HL-60 (cell line): ENCODE data around the gene PWWP2B.

ENCODE experiments used
- DNase-seq, 2 experiments: peaks; one replicate each; pipeline ENCODE4 v3.0.0-alpha.2; 2010 to 2020; ENCODE audit warnings: low read depth in 1 of 2, low spot score in 1 of 2
- H3K27ac ChIP-seq: fragments of 250-450 bp; sonication (Bioruptor Pico); replicated peaks from 2 replicates; pipeline ENCODE4 v1.5.1; 2020; ENCODE audit warnings: mild to moderate bottlenecking, moderate library complexity
- H3K27me3 ChIP-seq: fragments of 250-450 bp; sonication (Bioruptor Pico); 2 replicates; pipeline ENCODE4 v1.5.1; 2021; ENCODE audit warnings: mild to moderate bottlenecking, moderate library complexity; ENCODE audit not compliant: insufficient read depth, poor library complexity, severe bottlenecking
- H3K4me3 ChIP-seq: replicated peaks from 2 replicates; pipeline ENCODE4 v1.5.1; 2011; ENCODE audit warnings: mild to moderate bottlenecking, control low read depth, low read length; ENCODE audit not compliant: insufficient read depth
- CTCF ChIP-seq: IDR thresholded peaks from one replicate; pipeline ENCODE4 v1.5.1; 2011; ENCODE audit warnings: low read length, control low read depth, inconsistent platforms; ENCODE audit not compliant: insufficient read depth
- GABPA ChIP-seq: IDR thresholded peaks from 2 replicates; pipeline ENCODE4 v1.6.1; 2012; ENCODE audit warnings: low read depth
- POLR2AphosphoS5 ChIP-seq: IDR thresholded peaks from 2 replicates; pipeline ENCODE4 v1.6.1; 2012; ENCODE audit warnings: low read depth
- REST ChIP-seq: IDR thresholded peaks from 2 replicates; pipeline ENCODE4 v1.6.1; 2012; ENCODE audit warnings: low read depth; ENCODE audit not compliant: insufficient replicate concordance
- SPI1 ChIP-seq: IDR thresholded peaks from 2 replicates; pipeline ENCODE4 v1.6.1; 2012; ENCODE audit warnings: low read depth, mild to moderate bottlenecking, borderline replicate concordance

The PWWP2B gene

GRCh38 chr10:132427939-132428367 lies 31.0 kb downstream of the PWWP2B start:
- Histone ChIP-seq H3K27ac (no peak overlapping the region), H3K27me3 (no peaks in the 10 kb centered on the region), H3K4me3 (no peak overlapping the region)
- DNase-seq, result no peak
- TF ChIP-seq SPI1 (no peak), REST (no peak), POLR2AphosphoS5 (no peak), GABPA (no peak), CTCF (no peak)

- TF ChIP-seq POLR2AphosphoS5 (no peak), REST (no peak), CTCF (no peak), SPI1 (no peak), GABPA (no peak)
- Histone ChIP-seq H3K4me3 (no peak overlapping the region), H3K27ac (no peak overlapping the region), H3K27me3 (no peaks in the 10 kb centered on the region)
- DNase-seq, result no peak
These were observed 31.5 kb downstream of the PWWP2B start for GRCh38 chr10:132428486-132428995.

- TF ChIP-seq REST, result no peak
- TF ChIP-seq POLR2AphosphoS5, result no peak
- no peak for TF ChIP-seq GABPA
- TF ChIP-seq SPI1, result no peak
- H3K4me3 ChIP-seq, result no peak overlapping the region
- no peaks in the 10 kb centered on the region for H3K27me3 ChIP-seq
- H3K27ac ChIP-seq, result no peak overlapping the region
- no peak for DNase-seq
These were observed 32.6 kb downstream of the PWWP2B start for GRCh38 chr10:132429281-132430230.
